Gastrocnemius medialis (tissue), 4 donors: Measurements from ENCODE around the gene RPE. TPM values are rescaled to one million over a fixed set of nuclear protein-coding genes. Genes with fewer than 3 reads are reported as not detected.

Source experiments
- ATAC-seq, 2 donors: fragments of 150-250 bp; one replicate each; pipeline ENCODE4 v1.9.1; 2016
- DNase-seq, 2 donors: peaks; one replicate each; pipeline ENCODE4 v3.0.0-alpha.2; 2019
- H3K27ac ChIP-seq, 4 donors: fragments of 200-600 bp; sonication (generic); 1 replicate in 1 of 4; 2 replicates in 3 of 4; pipeline ENCODE4 v1.5.1; 2016 to 2018; ENCODE audit warnings: mild to moderate bottlenecking in 2 of 4, moderate library complexity in 1 of 4
- H3K27me3 ChIP-seq, 3 donors: fragments of 200-600 bp; sonication (generic) in 2 of 3; 1 replicate in 1 of 3; 2 replicates in 2 of 3; pipeline versions ENCODE4 v1.5.1 to v1.6.0; 2016 to 2019; ENCODE audit warnings: mild to moderate bottlenecking in 1 of 3, moderate library complexity in 1 of 3
- H3K36me3 ChIP-seq, 2 donors: fragments of 200-600 bp; sonication (generic) in 1 of 2; one replicate each; pipeline ENCODE4 v1.5.1; 2017 to 2018
- H3K4me1 ChIP-seq, 2 donors: fragments of 200-600 bp; sonication (generic) in 1 of 2; one replicate each; pipeline ENCODE4 v1.5.1; 2016 to 2017; ENCODE audit warnings: mild to moderate bottlenecking in 2 of 2
- H3K4me3 ChIP-seq, 4 donors: fragments of 200-600 bp; sonication (generic) in 3 of 4; 1 replicate in 1 of 4; 2 replicates in 3 of 4; pipeline ENCODE4 v1.5.1; 2016 to 2019; ENCODE audit warnings: mild to moderate bottlenecking in 2 of 4
- H3K9me3 ChIP-seq, 3 donors: fragments of 200-600 bp; sonication (generic) in 2 of 3; 1 replicate in 1 of 3; 2 replicates in 2 of 3; pipeline ENCODE4 v1.5.1; 2016 to 2019
- CTCF ChIP-seq, 5 experiments: fragments of 450-650 bp in 3 of 5; fragments of 200-600 bp in 2 of 5; sonication (generic) in 2 of 5; IDR thresholded peaks in 4 of 5; conservative IDR thresholded peaks in 1 of 5; 1 replicate in 4 of 5; 2 replicates in 1 of 5; pipeline ENCODE4 v1.5.1; 2016 to 2019; ENCODE audit warnings: antibody characterized with exemption in 5 of 5, mild to moderate bottlenecking in 3 of 5, moderate library complexity in 3 of 5
- POLR2A ChIP-seq, 2 donors: fragments of 450-650 bp; IDR thresholded peaks; one replicate each; pipeline ENCODE4 v1.6.1; 2017; ENCODE audit warnings: antibody characterized with exemption in 2 of 2, mild to moderate bottlenecking in 2 of 2, moderate library complexity in 2 of 2
- in situ Hi-C, 4 donors: fragments of 200-750 bp; cut with MboI; loops; one replicate each; pipeline versions ENCODE4 v1.15.0 to v1.8.0; 2017; ENCODE audit warnings: low sequenced_read_pairs in 4 of 4
- intact Hi-C: fragments of 100-400 bp; cut with DNase I; formaldehyde crosslinking; loops from one replicate; pipeline ENCODE4 v1.15.1; 2023; ENCODE audit warnings: low total_unique reads
- total RNA-seq, 4 donors: library from RNA; depleted of rRNA; stranded (reverse); fragments of >200 nt; gene quantifications; one replicate each; pipeline versions ENCODE4 v1.1.0 to v1.2.3, GENCODE V29; 2016

The RPE gene
- total RNA-seq, 4 donors from 2014 or later: 9.2 to 73.5 (median 23.2) TPM

DNA sequence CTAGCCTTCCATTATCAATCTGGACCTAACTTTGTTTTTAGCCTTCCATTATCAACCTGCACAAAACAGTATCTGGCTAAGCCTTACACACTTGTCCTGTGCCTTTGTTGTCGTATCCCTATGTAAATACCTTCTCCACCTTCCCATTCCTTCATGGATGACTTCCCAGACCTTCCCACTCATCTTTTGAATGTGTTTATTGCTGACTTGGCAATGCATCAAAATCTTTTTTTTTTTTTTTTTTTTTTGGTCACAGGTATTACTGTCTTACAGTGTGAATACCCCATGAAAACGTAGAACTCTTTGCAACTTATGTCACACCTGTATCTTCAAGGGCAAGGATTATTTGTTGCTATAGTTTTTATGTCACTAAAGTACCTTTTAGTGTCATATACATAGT lies 25.7 kb downstream of the RPE start:
- no peak for TF ChIP-seq CTCF (IDR thresholded peaks at IDR 0.05 in 4 of 5, conservative IDR thresholded peaks at IDR 0.05 in 1 of 5)
- no peak for TF ChIP-seq POLR2A (IDR thresholded peaks at IDR 0.05)
- no peaks in the 10 kb centered on the region for H3K27me3 ChIP-seq
- ATAC-seq (no peak), DNase-seq (no peak)
- intact Hi-C loops (no loop called here), in situ Hi-C loops (no loop called here)
- peak overlapping the region in 2 of 4 donors; percentile 6 to 10 for H3K27ac ChIP-seq
- no peak overlapping the region for H3K4me3 ChIP-seq
- peaks cover 0 to 29% of the 10 kb centered on the region in 2 donors for H3K36me3 ChIP-seq
- H3K9me3 ChIP-seq: no peaks in the 10 kb centered on the region
- peaks cover 4 to 10% of the 10 kb centered on the region in 2 donors for H3K4me1 ChIP-seq

- H3K9me3 ChIP-seq: no peaks in the 10 kb centered on the region
- H3K4me1 ChIP-seq: no peaks in the 10 kb centered on the region
- in situ Hi-C loops: no loop called here
- H3K27me3 ChIP-seq: no peaks in the 10 kb centered on the region
- DNase-seq (no peak), ATAC-seq (no peak)
- H3K4me3 ChIP-seq: no peak overlapping the region
- intact Hi-C loops: no loop called here
- H3K27ac ChIP-seq: no peak overlapping the region
- no peaks in the 10 kb centered on the region for H3K36me3 ChIP-seq
- TF ChIP-seq CTCF (IDR thresholded peaks at IDR 0.05 in 4 of 5, conservative IDR thresholded peaks at IDR 0.05 in 1 of 5) (no peak), POLR2A (IDR thresholded peaks at IDR 0.05) (no peak)
These were observed 31.7 kb downstream of the RPE start for GRCh38 chr2:210034087-210034683.

- Histone ChIP-seq H3K27me3 (no peaks in the 10 kb centered on the region), H3K36me3 (no peaks in the 10 kb centered on the region), H3K4me1 (no peaks in the 10 kb centered on the region), H3K27ac (no peak overlapping the region), H3K4me3 (no peak overlapping the region), H3K9me3 (no peaks in the 10 kb centered on the region)
- ATAC-seq (no peak), DNase-seq (no peak)
- in situ Hi-C loops (no loop called here), intact Hi-C loops (no loop called here)
- TF ChIP-seq CTCF (IDR thresholded peaks at IDR 0.05 in 4 of 5, conservative IDR thresholded peaks at IDR 0.05 in 1 of 5) (no peak), POLR2A (IDR thresholded peaks at IDR 0.05) (no peak)
These were observed 33.2 kb downstream of the RPE start for GRCh38 chr2:210035679-210036078.

DNA sequence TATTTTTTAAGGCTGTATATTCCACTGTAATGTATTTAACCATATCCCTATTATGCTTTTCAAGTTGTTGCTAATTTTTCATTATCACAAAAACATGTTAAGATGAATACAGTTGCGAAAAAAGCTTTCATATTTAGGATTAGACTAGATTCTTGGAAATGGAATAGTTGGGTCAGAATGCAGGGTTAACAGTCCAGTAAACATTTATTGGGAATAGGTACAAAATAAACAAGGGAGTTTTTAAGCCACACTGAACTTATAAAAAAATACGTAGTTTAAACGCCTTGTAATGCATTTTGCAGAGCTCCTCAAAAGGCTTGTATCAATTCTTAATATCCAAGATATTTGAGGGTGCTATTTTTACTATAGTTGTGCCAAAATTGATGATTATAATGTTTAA lies 35.6 kb downstream of the RPE start:
- no peaks in the 10 kb centered on the region for H3K4me1 ChIP-seq
- DNase-seq (no peak), ATAC-seq (no peak)
- in situ Hi-C loops (no loop called here), intact Hi-C loops (no loop called here)
- no peak overlapping the region for H3K4me3 ChIP-seq
- H3K36me3 ChIP-seq: peaks cover 0 to 10% of the 10 kb centered on the region in 2 donors
- no peak for TF ChIP-seq CTCF (IDR thresholded peaks at IDR 0.05 in 4 of 5, conservative IDR thresholded peaks at IDR 0.05 in 1 of 5)
- TF ChIP-seq POLR2A (IDR thresholded peaks at IDR 0.05): no peak
- H3K9me3 ChIP-seq: no peaks in the 10 kb centered on the region
- no peak overlapping the region for H3K27ac ChIP-seq
- no peaks in the 10 kb centered on the region for H3K27me3 ChIP-seq
